Breast epithelium (tissue), 3 donors: Measurements from ENCODE around the gene GPR61.

Source experiments
- POLR2A ChIP-seq: fragments of 450-650 bp; IDR thresholded peaks from one replicate; pipeline ENCODE4 v1.6.1; 2016; ENCODE audit warnings: antibody characterized with exemption, mild to moderate bottlenecking, moderate library complexity
- POLR2AphosphoS5 ChIP-seq, 3 donors: sonication (generic); formaldehyde crosslinking; IDR thresholded peaks; one replicate each; pipeline ENCODE4 v1.6.1; 2017; ENCODE audit warnings: antibody characterized with exemption in 3 of 3
- TF ChIP-seq, protein P1 (sequence below), 3 donors: fragments of 450-650 bp; IDR thresholded peaks; one replicate each; pipeline ENCODE4 v1.5.1; 2016 to 2017; ENCODE audit warnings: antibody characterized with exemption in 3 of 3, mild to moderate bottlenecking in 3 of 3, moderate library complexity in 3 of 3

DNA sequence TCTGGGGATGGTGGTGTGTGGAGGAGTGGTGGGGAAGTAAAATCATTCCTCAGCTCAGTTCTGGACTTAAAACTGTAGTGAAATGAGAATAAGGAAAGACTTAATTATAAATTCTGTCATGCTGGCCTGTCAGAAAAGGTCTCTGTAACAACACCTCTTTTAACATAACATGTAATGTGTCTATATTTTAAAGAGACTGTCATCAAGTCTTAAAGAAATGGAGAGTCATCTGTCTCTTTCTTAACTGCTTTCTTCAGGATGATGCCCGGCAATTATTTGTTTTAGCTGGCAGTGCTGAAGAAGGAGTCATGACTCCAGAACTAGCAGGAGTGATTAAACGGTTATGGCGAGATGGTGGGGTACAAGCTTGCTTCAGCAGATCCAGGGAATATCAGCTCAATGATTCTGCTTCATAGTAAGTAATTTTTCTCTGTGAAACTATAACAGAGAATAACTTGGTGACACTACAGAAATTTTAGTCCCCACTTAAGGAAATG is 39.3 kb downstream of the GPR61 start:
- TF ChIP-seq POLR2AphosphoS5 (IDR thresholded peaks at IDR 0.05) (no peak), POLR2A (no peak)
- TF ChIP-seq, protein P1, sequence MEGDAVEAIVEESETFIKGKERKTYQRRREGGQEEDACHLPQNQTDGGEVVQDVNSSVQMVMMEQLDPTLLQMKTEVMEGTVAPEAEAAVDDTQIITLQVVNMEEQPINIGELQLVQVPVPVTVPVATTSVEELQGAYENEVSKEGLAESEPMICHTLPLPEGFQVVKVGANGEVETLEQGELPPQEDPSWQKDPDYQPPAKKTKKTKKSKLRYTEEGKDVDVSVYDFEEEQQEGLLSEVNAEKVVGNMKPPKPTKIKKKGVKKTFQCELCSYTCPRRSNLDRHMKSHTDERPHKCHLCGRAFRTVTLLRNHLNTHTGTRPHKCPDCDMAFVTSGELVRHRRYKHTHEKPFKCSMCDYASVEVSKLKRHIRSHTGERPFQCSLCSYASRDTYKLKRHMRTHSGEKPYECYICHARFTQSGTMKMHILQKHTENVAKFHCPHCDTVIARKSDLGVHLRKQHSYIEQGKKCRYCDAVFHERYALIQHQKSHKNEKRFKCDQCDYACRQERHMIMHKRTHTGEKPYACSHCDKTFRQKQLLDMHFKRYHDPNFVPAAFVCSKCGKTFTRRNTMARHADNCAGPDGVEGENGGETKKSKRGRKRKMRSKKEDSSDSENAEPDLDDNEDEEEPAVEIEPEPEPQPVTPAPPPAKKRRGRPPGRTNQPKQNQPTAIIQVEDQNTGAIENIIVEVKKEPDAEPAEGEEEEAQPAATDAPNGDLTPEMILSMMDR (IDR thresholded peaks at IDR 0.05): no peak
